Measurements from ENCODE around the gene CUL2. TPM values are rescaled to one million over a fixed set of nuclear protein-coding genes. Genes with fewer than 3 reads are reported as not detected.
"Not testable (repeated sequence)": the region's sequence is repeated elsewhere in the genome, so short reads cannot be mapped to it uniquely, and the experiment has no call there.

Gene CUL2
- total and polyA plus RNA-seq, 7 donors = 26.2 to 65.6 (median 47.0) TPM

GRCh38 chr10:35050568-35050967, 39.6 kb downstream of the CUL2 start:
- no peak overlapping the region for H3K27ac ChIP-seq
- H3K9me3 ChIP-seq = no peaks in the 10 kb centered on the region
- DNase-seq = no peak
- intact Hi-C loops (cut with DNase I) = no loop called here
- H3K36me3 ChIP-seq (ENCODE audit: insufficient read depth in 1 of 2, low read depth in 1 of 2) = peaks cover 0 to 69% of the 10 kb centered on the region in 2 donors
- ATAC-seq = no peak
- H3K4me3 ChIP-seq = no peak overlapping the region
- no peak for TF ChIP-seq CTCF (IDR thresholded peaks at IDR 0.05)
- no peaks in the 10 kb centered on the region for H3K4me1 ChIP-seq
- H3K27me3 ChIP-seq (ENCODE audit: insufficient read depth in 3 of 3, low read length in 2 of 3) = no peaks in the 10 kb centered on the region

- no peaks in the 10 kb centered on the region for H3K9me3 ChIP-seq
- H3K36me3 ChIP-seq (ENCODE audit: insufficient read depth in 1 of 2, low read depth in 1 of 2) = peaks cover 2 to 63% of the 10 kb centered on the region in 2 donors
- no peak for TF ChIP-seq CTCF (IDR thresholded peaks at IDR 0.05)
- no peak for DNase-seq
- H3K27me3 ChIP-seq (ENCODE audit: insufficient read depth in 3 of 3, low read length in 2 of 3) = no peaks in the 10 kb centered on the region
- intact Hi-C loops (cut with DNase I) = no loop called here
- no peak overlapping the region for H3K4me3 ChIP-seq
- WGBS, 3 donors = 65 to 98% (median 72%) methylated on average over 2 of the region's 2 CpGs
- H3K27ac ChIP-seq = no peak overlapping the region
- ATAC-seq = no peak
- no peaks in the 10 kb centered on the region for H3K4me1 ChIP-seq
Observed at GRCh38 chr10:35046074-35046473, 44.1 kb downstream of the CUL2 start.

GRCh38 chr10:35045275-35045674, 44.9 kb downstream of the CUL2 start:
- H3K4me1 ChIP-seq; DNase-seq; H3K27me3 ChIP-seq (ENCODE audit: insufficient read depth in 3 of 3, low read length in 2 of 3); intact Hi-C loops (cut with DNase I); ATAC-seq; H3K4me3 ChIP-seq; H3K27ac ChIP-seq; H3K9me3 ChIP-seq: not testable (repeated sequence)
- 76 to 93% (median 93%) methylated on average over 6 of the region's 6 CpGs for WGBS, 3 donors
- H3K36me3 ChIP-seq (ENCODE audit: insufficient read depth in 1 of 2, low read depth in 1 of 2) = peaks cover 2 to 64% of the 10 kb centered on the region in 2 donors

GRCh38 chr10:35043796-35044344, 46.3 kb downstream of the CUL2 start:
- no peak for DNase-seq
- no peak overlapping the region for H3K4me3 ChIP-seq
- H3K27ac ChIP-seq = no peak overlapping the region
- WGBS, 3 donors = 94 to 98% (median 96%) methylated on average over 4 of the region's 4 CpGs
- H3K36me3 ChIP-seq (ENCODE audit: insufficient read depth in 1 of 2, low read depth in 1 of 2) = peaks cover 2 to 69% of the 10 kb centered on the region in 2 donors
- no peaks in the 10 kb centered on the region for H3K4me1 ChIP-seq
- TF ChIP-seq CTCF (IDR thresholded peaks at IDR 0.05) = no peak
- no peaks in the 10 kb centered on the region for H3K27me3 ChIP-seq (ENCODE audit: insufficient read depth in 3 of 3, low read length in 2 of 3)
- no peaks in the 10 kb centered on the region for H3K9me3 ChIP-seq
- no peak for ATAC-seq
- intact Hi-C loops (cut with DNase I) = no loop called here

GRCh38 chr10:35042783-35043182, 47.4 kb downstream of the CUL2 start:
- no peaks in the 10 kb centered on the region for H3K27me3 ChIP-seq (ENCODE audit: insufficient read depth in 3 of 3, low read length in 2 of 3)
- H3K4me3 ChIP-seq = no peak overlapping the region
- H3K9me3 ChIP-seq = no peaks in the 10 kb centered on the region
- ATAC-seq (no peak), DNase-seq (no peak)
- no peak overlapping the region for H3K27ac ChIP-seq
- WGBS, 3 donors = 93 to 96% (median 95%) methylated on average over 3 of the region's 3 CpGs
- H3K36me3 ChIP-seq (ENCODE audit: insufficient read depth in 1 of 2, low read depth in 1 of 2) = peaks cover 2 to 69% of the 10 kb centered on the region in 2 donors
- no peak for TF ChIP-seq CTCF (IDR thresholded peaks at IDR 0.05)
- intact Hi-C loops (cut with DNase I) = no loop called here
- no peaks in the 10 kb centered on the region for H3K4me1 ChIP-seq

Data from psoas muscle (tissue), 8 donors.